Smooth muscle cell of the pulmonary artery (primary cell): Measurements from ENCODE around the gene SLC34A3. TPM values are rescaled to one million over a fixed set of nuclear protein-coding genes. Genes with fewer than 3 reads are reported as not detected.

Source experiments
- total RNA-seq: library from RNA; depleted of rRNA; stranded (reverse); fragments of >200 nt; gene quantifications from 2 replicates; pipeline ENCODE4 v1.2.3, GENCODE V29; 2014

Gene SLC34A3
- total RNA-seq = not detected in 2 replicates

DNA sequence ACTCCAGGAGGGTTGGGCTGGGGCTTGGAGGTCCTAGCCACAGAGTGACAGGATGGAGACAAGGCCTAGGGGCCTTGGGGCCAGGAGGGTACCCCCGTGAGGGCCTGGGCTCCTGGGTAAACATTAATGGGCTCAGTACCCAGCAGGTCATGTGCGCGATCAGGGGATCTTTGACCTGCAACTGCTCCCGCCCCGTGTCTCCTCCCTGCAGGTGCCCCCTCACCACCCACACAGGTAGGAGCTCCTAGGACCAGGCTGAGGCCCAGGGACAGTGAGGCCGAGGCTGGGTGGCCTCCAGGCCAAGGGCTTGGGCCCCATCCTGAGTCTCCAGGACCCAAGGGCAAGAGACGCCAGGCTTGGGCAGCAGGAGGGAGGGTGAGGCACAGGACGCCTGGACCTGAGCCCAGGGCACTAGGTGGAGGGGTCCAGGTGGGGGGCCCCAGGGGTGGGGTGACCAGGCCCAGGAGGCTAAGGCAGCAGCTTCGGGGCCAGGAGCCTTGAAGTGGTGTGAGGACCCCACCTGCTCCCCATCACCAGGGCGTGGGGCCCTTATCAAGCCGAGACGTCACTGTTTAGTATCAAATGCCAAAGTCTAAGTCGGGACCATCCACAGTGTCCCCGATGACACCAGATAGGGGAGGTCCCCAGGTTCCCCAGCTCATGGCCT, at the start of gene SLC34A3:
TSS of gene SLC34A3 (plus strand) at position 197 of the 667 bp plus-strand sequence. CDS start 802 bp downstream, outside the sequence.

GRCh38 chr9:137188490-137189296, 42.0 kb upstream of the SLC34A3 start, which contains the start of the genes ANAPC2 and SSNA1:
ANAPC2 (minus strand) TSS chr9:137188560; CDS start chr9:137188532, 28 bp downstream.
SSNA1 (plus strand) TSS chr9:137188676; CDS start chr9:137188727, 51 bp downstream.

GRCh38 chr9:137200311-137201204, 30.1 kb upstream of the SLC34A3 start, which contains the start of gene TPRN:
TPRN (minus strand) TSS chr9:137200741; CDS start chr9:137200711, 30 bp downstream.

DNA sequence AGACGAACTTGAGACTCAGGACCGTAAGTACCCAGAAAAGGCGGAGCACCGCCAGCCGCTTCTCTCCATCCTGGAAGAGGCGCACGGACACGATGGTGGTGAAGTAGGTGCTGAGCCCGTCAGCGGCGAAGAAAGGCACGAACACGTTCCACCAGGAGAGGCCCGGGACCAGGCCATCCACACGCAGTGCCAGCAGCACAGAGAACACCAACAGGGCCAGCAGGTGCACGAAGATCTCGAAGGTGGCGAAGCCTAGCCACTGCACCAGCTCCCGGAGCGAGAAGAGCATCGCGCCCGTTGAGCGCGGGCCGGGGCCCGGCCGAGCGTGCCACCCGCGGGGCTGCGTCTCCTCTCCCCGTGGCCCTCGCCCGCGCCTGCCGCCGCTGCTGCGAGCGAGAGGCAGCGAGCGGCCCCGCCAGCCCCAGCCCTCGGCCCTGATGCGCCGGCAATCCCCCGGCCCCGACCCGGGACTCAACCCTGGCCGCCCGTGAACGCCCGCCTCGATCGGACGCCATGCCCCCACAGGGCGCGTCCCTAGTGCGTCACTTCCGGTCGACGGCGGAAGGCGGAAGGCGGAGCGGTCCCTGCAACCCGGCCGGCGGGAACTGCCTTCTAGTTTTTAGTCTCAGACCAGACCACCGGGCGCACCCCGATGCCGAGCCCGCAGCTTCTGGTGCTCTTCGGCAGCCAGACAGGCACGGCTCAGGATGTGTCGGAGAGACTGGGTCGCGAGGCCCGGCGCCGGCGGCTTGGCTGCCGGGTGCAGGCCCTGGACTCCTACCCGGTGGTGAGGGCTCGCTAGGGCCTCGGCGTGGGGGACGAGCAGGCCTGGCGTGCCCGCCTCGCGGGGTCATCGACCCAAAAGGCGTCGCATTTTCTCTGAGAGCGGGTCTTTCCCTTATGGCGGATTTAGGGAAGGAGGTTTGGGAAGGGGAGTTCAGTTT, 25.3 kb upstream of the SLC34A3 start, which contains the start of the genes NDOR1 and TMEM203:
TSS of gene NDOR1 (plus strand) at position 575 of the 944 bp plus-strand sequence. CDS start at position 653, 78 bp downstream.
TSS of gene TMEM203 (minus strand) at position 523 of the 944 bp plus-strand sequence. CDS start at position 289, 234 bp downstream.

DNA sequence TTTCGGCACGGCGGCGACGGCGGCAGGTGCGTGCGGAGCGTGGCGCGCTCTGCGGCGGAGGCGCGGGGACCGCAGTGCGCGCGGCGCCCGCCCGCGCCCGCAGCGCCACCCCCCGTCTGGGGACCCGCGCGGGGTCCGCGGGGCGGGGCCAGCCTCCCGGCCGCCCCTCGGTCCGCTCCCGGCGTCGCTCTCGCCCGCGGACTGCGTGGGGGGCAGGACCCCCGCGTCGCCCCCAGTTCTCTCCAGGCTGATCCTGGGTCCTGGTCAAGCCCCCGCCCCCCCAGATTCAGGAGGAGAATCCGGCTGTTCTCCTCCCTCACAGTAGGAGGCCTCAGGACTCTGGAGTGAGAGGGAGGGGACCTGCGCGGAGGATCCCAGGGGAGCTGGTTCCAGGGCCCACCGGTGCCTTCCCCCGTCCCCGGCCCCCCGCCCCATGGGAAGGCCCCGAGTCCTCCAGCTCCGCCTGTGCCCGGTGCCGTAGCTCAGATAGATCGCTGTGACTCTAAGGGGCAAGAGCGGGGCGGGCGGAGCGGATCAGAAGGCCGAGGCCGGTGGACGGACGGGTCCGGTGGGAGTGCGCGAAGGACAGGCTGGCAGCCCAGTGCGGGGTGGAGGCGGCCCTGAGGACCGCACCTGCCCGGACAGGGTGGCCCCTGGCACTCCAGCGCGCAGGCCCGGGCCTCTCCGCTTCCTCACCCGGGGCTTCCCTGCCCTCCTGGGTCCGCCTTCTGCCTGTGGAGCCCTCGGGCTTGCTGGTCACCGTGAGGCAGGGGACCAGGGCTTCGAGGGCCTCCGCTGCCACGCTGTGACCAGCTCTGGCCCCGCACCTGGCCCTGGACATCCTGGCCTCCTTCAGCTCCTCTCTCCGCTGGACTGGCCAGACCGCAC, 8.3 kb upstream of the SLC34A3 start, which contains the start of gene RNF208:
TSS of gene RNF208 (minus strand) at position 51 of the 888 bp plus-strand sequence. CDS start 1,028 bp downstream, outside the sequence.

DNA sequence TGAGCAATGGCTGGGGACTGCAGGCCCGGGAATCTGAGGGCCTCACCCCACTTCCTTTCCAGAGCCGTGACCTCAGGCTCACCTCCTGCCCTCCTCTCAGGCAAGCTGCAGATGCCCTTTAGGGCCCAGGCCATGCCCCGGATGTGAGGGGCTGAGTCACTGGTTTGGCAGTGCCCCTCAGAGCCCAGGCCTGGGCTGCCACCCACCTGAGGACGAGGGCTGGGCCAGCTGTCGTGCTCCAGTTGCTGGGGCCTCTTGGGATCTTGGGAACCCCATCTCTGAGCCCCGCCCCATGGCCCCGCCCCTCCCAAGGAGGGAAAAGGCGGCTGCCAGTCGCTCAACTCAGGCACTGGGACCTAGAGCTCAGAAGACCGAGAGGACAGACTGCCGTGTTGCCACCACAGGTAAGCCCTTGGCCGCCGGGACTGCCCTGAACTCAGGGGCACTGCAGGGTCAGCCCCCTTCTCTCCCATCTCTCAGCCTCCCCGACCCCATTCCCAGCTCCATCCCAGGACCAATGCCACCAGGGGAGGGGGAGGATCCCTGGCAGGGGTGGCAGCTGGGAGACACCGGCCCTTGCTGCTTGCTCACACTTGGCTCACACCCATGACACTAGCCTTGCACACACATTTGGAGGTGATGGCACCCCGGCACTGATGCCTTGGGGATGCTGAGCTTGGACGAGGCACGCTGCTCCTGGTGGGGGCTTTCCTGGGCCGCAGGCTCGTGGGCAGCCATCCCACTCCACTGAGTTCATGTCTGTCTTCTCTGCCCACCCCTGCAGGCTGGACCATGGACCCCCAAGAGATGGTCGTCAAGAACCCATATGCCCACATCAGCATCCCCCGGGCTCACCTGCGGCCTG, 5.6 kb upstream of the SLC34A3 start, which contains the start of gene CYSRT1:
TSS of gene CYSRT1 (plus strand) at position 345 of the 865 bp plus-strand sequence. CDS start at position 793, 448 bp downstream.

DNA sequence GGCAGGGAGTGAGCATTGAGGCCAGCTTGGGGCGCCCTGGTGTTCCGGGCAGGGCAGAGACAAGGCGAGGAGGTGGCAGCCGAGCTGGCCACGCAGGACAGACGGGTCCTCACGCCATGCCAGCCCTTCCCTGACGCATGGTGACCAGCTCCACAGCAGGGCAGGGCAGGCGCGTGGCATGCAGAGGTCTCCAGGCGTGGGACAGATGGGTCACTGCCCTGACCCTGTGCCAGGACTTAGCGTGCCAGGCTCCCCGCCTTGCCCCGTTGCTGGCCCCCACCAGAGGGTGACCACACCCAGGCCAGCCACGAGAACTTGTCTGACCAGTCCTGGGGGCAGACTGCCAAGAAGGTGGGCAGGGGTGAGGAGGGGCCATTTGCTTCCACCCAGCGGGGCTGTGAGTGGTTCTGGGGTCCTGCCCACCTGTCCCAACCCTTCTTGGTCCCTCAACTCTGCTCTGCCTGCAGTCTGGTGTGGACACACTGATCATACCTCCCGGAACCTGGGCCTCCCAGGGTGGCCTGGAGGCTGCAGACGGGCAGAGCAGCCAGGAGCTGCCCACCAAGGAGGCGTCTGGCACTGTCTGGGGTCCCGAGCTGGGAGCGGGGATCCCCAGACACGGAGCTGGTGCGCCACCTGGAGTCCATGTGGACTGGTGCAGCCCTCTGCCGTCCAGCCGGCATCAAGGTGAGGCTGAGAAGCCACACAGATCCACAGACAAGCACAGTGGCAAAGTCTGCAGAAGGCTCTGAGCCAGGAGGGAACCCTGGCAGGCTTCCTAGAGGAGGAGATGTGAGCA, 3.4 kb upstream of the SLC34A3 start, which contains the start of gene RNF224:
TSS of gene RNF224 (plus strand) at position 449 of the 799 bp plus-strand sequence. CDS start 834 bp downstream, outside the sequence.

GRCh38 chr9:137240841-137241489, 10.3 kb downstream of the SLC34A3 start, which contains the start of gene TUBB4B:
TUBB4B (plus strand) TSS chr9:137241287; CDS start chr9:137241361, 74 bp downstream.

DNA sequence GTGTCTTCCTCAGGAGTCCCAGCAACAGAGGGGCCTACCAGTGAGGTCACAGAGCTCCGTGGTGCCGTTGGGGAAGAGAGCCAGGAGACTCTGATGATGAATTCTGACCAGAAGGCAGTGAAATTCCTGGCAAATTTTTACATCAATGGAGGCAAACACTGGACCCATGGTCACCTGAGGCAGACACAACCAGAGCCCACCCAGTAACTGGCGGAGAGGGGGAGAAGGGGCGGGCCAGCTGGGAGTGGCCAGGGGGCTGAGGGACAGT, 20.4 kb downstream of the SLC34A3 start, which contains the start of gene STPG3:
TSS of gene STPG3 (plus strand) at position 93 of the 268 bp plus-strand sequence. CDS start at position 94, 1 bp downstream.

DNA sequence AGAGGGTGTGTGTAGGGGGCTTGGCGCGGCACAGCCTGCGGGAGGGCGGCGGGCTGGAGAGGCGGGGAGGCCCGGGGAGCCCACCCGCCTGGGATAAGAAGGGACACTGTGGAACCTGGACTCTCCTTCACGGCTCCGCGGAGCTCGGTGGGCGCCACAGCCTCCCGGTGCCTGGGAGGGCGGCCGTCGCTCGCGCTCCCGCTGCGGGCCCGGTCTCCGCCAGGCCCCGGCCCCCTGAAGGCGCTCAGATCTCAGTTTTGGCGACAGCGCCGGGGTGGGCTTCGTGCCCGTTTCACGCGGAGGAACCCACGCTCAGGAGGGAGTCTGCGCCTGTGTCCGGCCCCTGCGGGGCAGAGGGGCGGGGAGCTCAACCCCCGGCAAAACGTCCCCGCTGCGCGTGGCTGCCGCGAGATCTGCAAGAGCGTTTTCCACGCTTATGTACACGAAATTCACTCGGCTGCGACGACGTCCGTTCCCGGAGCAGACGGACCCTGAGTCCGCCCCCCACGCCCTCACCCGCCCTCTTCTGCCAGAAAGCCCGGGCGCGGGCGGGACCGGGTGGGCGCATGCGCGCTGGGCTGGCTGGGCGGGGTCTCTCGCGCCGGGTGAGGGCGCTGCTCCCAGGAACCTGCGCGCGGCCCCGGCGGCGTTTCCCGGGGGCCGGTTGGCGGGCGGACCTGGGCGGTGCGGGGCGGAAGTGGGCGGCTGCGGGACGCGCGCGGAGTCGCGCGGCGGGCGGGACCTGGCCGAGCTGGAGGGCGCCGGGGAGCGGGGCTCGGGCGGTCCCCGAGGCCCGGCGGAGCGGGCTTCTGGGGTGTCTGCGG, 24.1 kb downstream of the SLC34A3 start, which contains the start of gene NELFB:
TSS of gene NELFB (plus strand) at position 704 of the 824 bp plus-strand sequence.

DNA sequence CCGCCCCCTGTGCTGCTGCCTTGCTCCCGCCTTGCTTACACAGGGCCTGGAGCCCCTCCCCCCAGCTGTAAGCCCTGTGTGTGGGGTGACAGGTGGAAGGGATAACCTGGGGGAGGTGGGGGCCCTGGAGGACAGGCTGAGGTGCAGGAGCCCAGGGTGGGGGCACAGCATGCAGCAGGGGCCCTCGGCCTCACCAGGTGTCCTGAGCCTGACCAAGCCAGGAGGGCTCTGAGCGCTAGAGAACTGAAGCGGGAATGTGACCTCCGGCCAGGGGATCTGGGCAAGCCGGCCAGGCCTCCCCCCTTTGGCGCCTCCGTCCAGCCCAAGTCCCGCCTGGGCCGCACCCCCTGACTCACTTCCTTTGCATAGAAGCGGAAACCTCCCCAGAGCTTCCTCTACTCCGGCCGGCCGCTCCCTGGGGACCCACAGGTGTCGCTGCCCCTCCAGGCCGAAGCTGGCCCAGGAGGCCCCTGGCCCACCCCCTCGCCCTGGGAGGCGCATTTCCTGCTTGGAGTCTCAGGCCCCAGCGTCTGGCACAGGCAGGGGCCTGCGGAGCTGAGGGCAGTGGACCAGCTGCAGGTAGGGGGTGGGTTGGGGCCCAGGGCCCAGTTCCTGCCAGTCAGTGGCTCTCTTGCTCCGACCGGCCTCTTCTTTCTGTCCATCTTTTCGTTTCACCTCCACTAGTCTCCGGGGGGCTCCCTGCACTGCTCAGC, 46.8 kb downstream of the SLC34A3 start, which contains the start of gene TOR4A:
TSS of gene TOR4A (plus strand) at position 398 of the 713 bp plus-strand sequence. CDS start 964 bp downstream, outside the sequence.

